Measurements from ENCODE around the gene NHLRC1.

GRCh38 chr6:18154507-18155149, 32.2 kb upstream of the NHLRC1 start, which contains the start of gene TPMT:
- TF ChIP-seq CTCF (IDR thresholded peaks at IDR 0.05; ENCODE audit: insufficient read depth, low read length, poor library complexity, severe bottlenecking): no peak
- TF ChIP-seq EZH2phosphoT487 (conservative IDR thresholded peaks at IDR 0.05; ENCODE audit: low read length): no peak
